Smooth muscle cell (in vitro differentiated cells): Measurements from ENCODE around the gene PRX. TPM values are rescaled to one million over a fixed set of nuclear protein-coding genes. Genes with fewer than 3 reads are reported as not detected.

ENCODE experiments used
- DNase-seq: peaks from one replicate; lab custom pipeline; 2025; ENCODE audit not compliant: unreplicated experiment; lab: John Stamatoyannopoulos, UW
- H2AFZ ChIP-seq: fragments of 200-600 bp; sonication (generic); 2 replicates; pipeline ENCODE4 v1.6.0; 2016; ENCODE audit warnings: antibody characterized with exemption, low read depth, mild to moderate bottlenecking
- H3F3A ChIP-seq: fragments of 200-600 bp; sonication (generic); 2 replicates; pipeline ENCODE4 v1.6.0; 2017; ENCODE audit warnings: antibody characterized with exemption, low read depth
- H3K27ac ChIP-seq: fragments of 200-600 bp; sonication (generic); 2 replicates; pipeline ENCODE4 v1.5.1; 2016; ENCODE audit warnings: low read depth, mild to moderate bottlenecking
- H3K27me3 ChIP-seq: fragments of 200-600 bp; sonication (generic); 2 replicates; pipeline ENCODE4 v1.6.1; 2016; ENCODE audit warnings: low read depth, mild to moderate bottlenecking
- H3K36me3 ChIP-seq: fragments of 200-600 bp; sonication (generic); 2 replicates; pipeline ENCODE4 v1.5.1; 2016; ENCODE audit warnings: low read depth
- H3K4me1 ChIP-seq: fragments of 200-600 bp; sonication (generic); 2 replicates; pipeline ENCODE4 v1.5.1; 2016; ENCODE audit warnings: low read depth
- H3K4me2 ChIP-seq: fragments of 200-600 bp; sonication (generic); 2 replicates; pipeline ENCODE4 v1.6.0; 2016; ENCODE audit warnings: mild to moderate bottlenecking
- H3K4me3 ChIP-seq: fragments of 200-600 bp; sonication (generic); 2 replicates; pipeline ENCODE4 v1.5.1; 2016; ENCODE audit warnings: mild to moderate bottlenecking
- H3K79me2 ChIP-seq: fragments of 200-600 bp; sonication (generic); 2 replicates; pipeline ENCODE4 v1.6.0; 2016; ENCODE audit warnings: low read depth, mild to moderate bottlenecking
- H3K9ac ChIP-seq: fragments of 200-600 bp; sonication (generic); 2 replicates; pipeline ENCODE4 v1.6.0; 2016; ENCODE audit warnings: low read depth
- H3K9me3 ChIP-seq: fragments of 200-600 bp; sonication (generic); replicated peaks from 2 replicates; pipeline ENCODE4 v1.5.1; 2016; ENCODE audit warnings: low read depth
- H4K20me1 ChIP-seq: fragments of 200-600 bp; sonication (generic); 2 replicates; pipeline ENCODE4 v1.6.0; 2016; ENCODE audit warnings: low read depth
- CTCF ChIP-seq: fragments of 200-600 bp; sonication (generic); IDR thresholded peaks from 2 replicates; pipeline ENCODE4 v1.5.1; 2017; ENCODE audit warnings: borderline replicate concordance, mild to moderate bottlenecking, antibody characterized with exemption; ENCODE audit not compliant: insufficient read depth, poor library complexity, severe bottlenecking
- WGBS: methylation state at CpG from one replicate; pipeline ENCODE4 v1.1.7; 2016; ENCODE audit warnings: low lambda C conversion rate; 5-methylcytosine and 5-hydroxymethylcytosine counted together
- polyA plus RNA-seq: library from polyadenylated mRNA; unstranded; fragments of >200 nt; fragmentation: Nextera tagmentation; extraction: Ambion mirVana; gene quantifications from 2 replicates; pipeline ENCODE4 v1.2.1, GENCODE V29; 2016
- total RNA-seq: library from RNA; depleted of rRNA; stranded (reverse); fragments of >200 nt; gene quantifications from 2 replicates; pipeline ENCODE4 v1.2.3, GENCODE V29; 2014

PRX gene
- total and polyA plus RNA-seq, 2 experiments from 2014 or later = 3.9 to 4.4 TPM

GRCh38 chr19:40421993-40422747, 9.0 kb upstream of the PRX start:
- Histone ChIP-seq H3K79me2 (peaks cover 39% of the 10 kb centered on the region), H3K9me3 (no peaks in the 10 kb centered on the region), H3K27ac (peak overlapping the region; percentile 97), H3K4me3 (peak overlapping the region; percentile 63), H3K27me3 (no peaks in the 10 kb centered on the region), H4K20me1 (peaks cover 29% of the 10 kb centered on the region), H3F3A (peaks cover 19% of the 10 kb centered on the region), H3K36me3 (no peaks in the 10 kb centered on the region), H3K4me1 (peaks cover 23% of the 10 kb centered on the region), H3K9ac (peak overlapping the region; percentile 73), H2AFZ (no peak overlapping the region), H3K4me2 (peak overlapping the region; percentile 100)
- no peak for TF ChIP-seq CTCF
- 66% methylated on average over 16 of the region's 16 CpGs for WGBS
- no peak for DNase-seq

GRCh38 chr19:40420766-40421765, 7.9 kb upstream of the PRX start:
- Histone ChIP-seq H3K9me3 (no peaks in the 10 kb centered on the region), H3K79me2 (peaks cover 35% of the 10 kb centered on the region), H3K9ac (peak overlapping the region; percentile 82), H4K20me1 (peaks cover 29% of the 10 kb centered on the region), H3K36me3 (no peaks in the 10 kb centered on the region), H3K27ac (peak overlapping the region; percentile 97), H3K4me3 (peak overlapping the region; percentile 63), H3K4me1 (peaks cover 29% of the 10 kb centered on the region), H3F3A (peaks cover 22% of the 10 kb centered on the region), H3K4me2 (peak overlapping the region; percentile 100), H2AFZ (no peak overlapping the region), H3K27me3 (no peaks in the 10 kb centered on the region)
- WGBS = 6% methylated on average over 42 of the region's 56 CpGs
- DNase-seq = peak; percentile 90
- TF ChIP-seq CTCF = peak; percentile 95

GRCh38 chr19:40420451-40420765, 7.2 kb upstream of the PRX start:
- 57% methylated on average over 14 of the region's 14 CpGs for WGBS

More at GRCh38 chr19:40420451-40420765, 7.2 kb upstream of the PRX start:
- Histone ChIP-seq H3K4me2 (peak overlapping the region; percentile 100), H3F3A (peaks cover 28% of the 10 kb centered on the region), H3K4me3 (peak overlapping the region; percentile 63), H3K9me3 (no peaks in the 10 kb centered on the region), H3K27me3 (no peaks in the 10 kb centered on the region), H3K4me1 (peaks cover 29% of the 10 kb centered on the region), H4K20me1 (peaks cover 29% of the 10 kb centered on the region), H2AFZ (no peak overlapping the region), H3K79me2 (peaks cover 35% of the 10 kb centered on the region), H3K9ac (peak overlapping the region; percentile 82), H3K27ac (peak overlapping the region; percentile 97), H3K36me3 (no peaks in the 10 kb centered on the region)
- no peak for TF ChIP-seq CTCF
- DNase-seq = no peak
